Superior temporal gyrus (tissue), 1 donor: ENCODE results near the gene C1QTNF1.
A peak's percentile ranks its signal among the peaks of the same experiment; 100 is the strongest.
"Not testable (repeated sequence)": the region's sequence is repeated elsewhere in the genome, so short reads cannot be mapped to it uniquely, and the experiment has no call there.

Experiments used
- DNase-seq: peaks from one replicate; pipeline ENCODE4 v3.0.0-alpha.2; 2016; ENCODE audit errors: extremely low spot score

Gene C1QTNF1

DNA sequence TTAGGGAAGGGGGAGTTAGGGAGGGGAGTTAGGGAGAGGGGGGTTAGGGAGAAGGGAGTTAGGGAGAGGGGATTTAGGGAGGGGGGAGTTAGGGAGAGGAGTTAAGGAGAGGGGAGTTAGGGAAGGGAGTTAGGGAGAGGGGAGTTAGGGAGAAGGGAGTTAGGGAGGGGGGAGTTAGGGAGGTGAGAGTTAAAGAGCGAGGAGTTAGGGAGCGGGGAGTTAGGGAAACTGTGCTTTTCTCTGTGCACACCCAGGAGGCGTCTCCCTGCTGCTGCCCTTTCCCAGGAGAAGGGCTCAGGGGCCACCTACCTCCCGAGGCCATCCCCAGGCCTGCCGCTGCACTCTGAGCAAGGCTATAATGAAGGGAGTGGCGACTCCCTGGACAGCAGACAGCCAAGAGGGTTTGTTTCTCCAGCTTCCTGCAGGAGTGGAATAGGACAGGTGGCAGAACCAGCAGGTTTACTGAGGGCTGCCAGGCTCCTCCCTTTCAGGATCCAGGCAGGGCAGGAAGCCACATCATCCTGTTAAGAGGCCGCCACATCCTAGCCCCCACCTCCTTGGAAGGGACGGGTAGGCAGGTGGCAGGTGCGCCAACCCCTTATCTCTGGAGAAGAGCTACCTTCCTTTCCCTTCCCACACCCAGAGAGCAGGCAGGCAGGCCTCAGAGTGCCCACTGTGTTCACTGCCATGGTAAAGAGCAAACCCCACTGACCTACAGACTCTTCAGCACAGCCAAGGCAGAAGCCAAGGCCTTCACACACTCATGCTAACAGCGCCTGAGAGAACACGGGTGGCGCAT is 18.7 kb upstream of the C1QTNF1 start:
- no peak for DNase-seq

DNA sequence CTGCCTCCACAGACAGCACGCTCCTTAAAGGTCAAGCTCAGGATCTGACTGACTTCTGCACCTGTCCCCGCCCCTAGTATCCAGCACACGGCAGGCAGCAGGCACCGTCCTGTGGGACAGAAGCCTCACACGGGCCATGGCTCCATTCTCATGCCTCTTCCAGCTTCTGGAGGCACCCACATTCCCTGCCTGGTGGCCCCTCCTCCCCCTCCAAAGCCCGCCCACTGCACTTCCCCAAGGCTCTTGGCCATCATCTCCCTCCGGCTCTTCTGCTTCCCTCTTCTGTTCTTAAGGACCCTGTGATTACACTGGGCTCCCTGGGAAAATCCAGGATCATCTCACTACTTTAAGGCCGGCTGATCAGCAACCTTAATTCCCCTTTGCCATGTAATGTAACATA is 17.9 kb upstream of the C1QTNF1 start:
- no peak for DNase-seq

DNA sequence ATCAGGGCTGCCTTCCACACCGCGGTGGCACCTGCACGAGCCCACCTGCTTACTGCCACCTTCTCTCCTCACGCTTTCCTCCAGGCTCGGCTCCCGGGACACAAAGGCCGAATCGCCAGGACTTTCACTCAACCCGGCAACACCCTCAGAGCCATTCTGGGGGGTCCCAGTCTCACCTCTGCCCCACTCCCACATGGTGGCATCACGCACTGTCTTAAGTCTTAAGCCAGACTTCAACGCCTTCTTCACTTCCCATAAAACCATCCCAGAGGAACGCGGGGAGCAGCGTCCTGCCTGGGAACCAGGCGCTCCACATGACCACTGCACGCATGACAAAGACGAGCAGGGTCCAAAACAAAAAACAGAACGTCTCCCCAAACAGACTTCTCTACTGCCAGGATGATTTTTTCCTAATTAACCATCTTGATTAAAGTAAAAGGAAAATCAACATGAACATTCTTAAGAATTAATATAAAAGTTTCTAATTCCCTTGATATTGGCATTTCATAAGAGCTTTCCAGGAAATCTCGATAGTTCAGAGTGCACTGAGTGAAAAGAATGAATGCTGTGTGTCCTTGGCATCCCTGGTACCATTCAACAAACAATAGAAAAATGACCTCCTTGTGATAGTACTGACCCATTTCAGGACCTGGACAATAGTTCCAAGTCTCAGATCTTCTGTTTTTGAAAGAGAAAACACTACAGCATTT is 17.0 kb upstream of the C1QTNF1 start:
- DNase-seq, result peak; percentile 55

DNA sequence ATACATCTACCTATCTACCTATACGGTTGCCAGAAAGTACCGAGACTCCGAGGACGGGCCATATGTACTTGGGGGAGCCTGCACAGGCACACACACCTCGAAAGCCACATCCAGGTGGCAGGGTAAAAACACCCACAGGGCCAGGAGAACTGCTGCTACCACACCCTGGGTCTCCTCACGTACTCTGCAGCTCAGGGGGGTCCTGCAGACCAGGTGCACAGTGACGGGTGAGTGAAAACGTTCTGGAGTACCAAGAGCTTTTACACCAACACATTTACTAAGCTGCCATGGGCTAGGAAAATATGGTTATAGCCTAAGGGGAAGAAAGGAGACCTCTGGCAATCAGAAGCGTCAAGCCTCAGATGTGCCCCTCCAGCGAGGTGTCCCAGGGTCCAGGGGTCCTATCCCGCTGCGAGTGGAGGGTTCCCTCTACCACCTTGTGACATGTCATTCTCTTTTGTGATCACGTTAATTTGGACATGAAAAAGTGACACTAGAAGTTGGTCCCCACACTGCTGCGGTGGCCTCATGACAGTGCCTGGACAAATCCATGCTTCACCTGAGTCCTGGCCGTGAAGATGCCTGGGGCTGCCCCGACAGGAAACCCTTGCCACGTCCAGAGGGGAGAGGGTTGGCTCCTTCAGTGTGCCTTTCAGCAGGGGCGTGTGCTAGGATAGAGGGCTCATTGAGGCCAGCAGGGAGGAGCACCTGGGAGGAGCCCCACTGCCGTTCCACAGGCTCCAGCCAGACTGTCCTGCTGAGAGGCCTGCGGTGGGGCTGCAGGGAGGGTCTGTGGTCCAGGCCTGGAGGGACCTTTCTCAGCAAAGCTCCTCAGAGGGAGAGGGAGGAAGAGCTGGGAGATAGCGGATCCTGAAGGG is 16.2 kb upstream of the C1QTNF1 start:
- no peak for DNase-seq

DNA sequence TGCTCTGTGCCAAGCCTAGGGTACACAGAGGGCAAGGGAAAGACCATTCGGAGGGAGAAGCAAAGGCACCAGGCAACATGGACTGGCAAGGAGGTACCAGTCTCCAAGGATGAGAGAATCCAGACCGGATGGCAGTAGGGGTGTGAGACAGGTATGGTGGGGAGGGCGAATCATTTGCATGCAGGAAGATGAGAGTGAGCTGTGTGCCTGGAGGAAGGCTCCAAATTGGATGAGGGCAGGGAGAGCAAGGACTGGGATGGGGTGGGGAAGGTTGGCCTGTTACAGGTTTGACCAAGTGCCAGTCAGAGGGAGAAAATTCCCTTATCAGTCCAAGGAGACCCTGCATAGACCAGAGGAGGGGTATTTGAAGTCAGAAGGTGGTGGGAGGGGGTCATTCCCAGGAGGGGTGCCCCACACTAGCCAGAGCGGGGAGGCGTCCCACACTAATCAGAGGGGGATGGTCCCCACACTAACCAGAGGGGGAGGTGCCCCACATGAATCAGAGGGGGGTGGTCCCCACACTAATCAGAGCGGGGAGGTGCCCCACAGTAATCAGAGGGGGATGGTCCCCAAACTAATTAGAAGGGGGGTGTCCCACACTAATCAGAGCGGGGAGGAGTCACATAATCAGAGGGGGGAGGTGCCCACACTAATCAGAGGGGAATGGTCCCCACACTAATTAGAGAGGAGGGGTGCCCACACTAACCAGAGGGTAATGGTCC is 15.1 kb upstream of the C1QTNF1 start:
- no peak for DNase-seq

DNA sequence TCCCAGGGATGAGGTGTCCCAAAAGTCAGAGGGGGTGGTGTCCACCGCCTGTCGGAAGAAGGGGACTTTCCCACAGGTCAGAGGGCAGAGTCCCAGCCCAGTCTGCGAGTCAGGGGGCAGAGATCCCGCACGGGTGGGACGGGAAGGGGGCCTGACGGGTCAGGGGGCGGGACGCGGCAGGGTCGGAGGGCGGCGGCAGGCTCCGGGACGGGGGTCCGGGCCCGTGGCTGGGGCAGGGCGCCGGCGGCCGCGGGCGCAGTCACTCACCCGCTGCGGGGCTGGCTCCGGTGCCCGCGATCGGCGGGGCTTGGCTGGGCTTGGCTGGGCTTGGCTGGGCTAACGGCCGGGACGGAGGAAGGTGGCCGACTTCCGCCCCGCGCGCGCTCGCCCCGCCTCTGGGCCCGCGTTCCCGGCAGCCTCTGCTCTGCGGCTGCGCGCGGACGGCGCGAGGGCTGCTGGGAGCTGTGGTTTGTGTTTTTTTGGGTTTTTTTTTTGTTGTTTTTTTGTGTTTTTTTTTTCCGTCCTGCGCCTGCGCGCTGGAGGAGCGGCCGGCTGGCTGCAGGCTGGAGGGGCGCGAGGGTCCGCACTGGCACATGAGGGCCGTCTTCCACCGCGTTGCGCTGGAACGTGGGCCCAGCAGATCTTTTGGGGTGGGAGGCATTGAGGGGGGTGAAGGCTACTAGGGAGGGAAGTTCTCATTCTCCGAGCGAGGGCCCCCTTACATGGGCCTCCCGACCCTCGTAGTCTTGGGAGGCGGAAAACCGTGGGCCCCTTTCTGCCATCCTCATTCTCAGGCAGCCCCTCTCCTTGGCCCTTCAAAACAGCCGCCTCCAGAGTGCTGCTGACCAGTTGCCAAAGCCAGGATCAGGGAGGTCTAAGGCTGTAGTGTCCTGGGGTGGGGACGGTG is 14.3 kb upstream of the C1QTNF1 start, which contains the start of gene CANT1:
TSS of gene CANT1 (minus strand) at position 368 of the 907 bp plus-strand sequence. CDS start 12,142 bp downstream, outside the sequence.
- peak; percentile 89 for DNase-seq

DNA sequence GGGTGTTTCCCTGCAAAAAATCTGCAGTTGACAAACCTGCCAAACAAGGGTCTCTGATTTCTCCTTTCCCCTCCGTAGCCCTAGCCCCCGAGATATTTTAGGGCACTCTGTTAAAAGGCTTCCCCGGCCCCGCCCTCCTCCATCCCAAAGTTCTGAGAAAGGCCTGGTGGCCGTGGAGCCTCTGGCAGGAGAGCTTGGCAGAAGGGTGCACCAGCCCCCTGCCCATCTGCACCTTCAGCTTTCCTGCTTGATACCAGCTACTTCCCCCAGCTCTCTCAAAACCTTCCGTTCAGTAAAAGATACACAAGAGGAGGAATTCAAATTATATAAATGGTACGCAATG is 13.7 kb upstream of the C1QTNF1 start:
- DNase-seq, result no peak

DNA sequence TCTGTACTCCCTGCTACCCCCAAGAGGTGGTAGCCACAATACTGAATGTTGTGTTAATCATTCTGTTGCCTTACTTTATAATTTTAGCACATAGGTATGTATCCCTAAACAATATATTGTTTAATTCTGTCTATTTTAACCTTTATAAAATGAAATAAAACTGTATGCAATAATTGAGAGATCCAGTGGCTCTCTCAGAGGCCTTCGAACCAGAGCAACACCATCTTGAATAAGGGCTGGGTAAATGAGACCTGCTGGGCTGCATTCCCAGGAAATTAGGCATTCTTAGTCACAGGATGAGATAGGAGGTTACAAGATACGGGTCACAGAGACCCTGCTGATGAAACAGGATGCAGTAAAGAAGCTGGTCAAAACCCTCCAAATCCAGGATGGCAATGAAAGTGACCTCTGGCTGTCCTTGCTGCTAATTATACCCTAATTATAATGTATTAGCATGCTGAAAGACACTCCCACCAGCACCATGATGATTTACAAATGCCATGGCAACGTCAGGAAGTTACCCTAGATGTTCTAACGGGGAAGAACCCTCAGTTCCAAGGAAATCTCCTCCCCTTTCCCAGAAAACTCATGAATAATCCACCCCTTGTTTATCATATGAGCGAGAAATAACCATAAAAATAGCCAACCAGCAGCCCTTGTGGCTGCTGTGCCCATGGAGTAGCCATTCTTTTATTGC is 12.4 kb upstream of the C1QTNF1 start:
- no peak for DNase-seq

DNA sequence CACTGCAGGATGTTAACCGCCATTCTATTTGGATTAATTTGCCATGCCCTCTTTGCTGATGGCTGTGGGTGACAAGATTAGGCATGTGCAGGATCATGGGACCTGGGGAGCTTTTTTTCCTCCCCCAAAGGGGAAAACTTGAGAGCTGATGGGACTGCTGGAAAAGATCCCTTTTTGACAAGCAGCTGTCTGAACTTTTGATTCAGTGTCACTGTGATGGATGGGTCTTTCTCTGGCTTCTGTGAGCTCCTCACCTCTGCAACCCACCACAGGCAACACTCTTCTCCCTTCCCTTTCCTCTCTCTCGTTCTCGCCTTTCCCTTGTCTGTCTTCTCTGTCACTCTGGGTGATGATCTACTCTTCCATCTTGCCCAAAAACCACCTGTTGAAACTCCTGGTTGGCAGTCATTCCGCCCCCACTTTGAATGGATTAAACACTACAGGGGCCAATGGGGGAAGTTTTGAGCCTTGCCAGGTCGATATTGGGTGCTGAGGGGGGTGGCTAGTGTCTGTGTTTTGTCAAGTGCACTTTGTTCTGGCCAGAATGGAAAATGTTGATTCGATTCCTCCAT is 11.3 kb upstream of the C1QTNF1 start:
- DNase-seq, result no peak

DNA sequence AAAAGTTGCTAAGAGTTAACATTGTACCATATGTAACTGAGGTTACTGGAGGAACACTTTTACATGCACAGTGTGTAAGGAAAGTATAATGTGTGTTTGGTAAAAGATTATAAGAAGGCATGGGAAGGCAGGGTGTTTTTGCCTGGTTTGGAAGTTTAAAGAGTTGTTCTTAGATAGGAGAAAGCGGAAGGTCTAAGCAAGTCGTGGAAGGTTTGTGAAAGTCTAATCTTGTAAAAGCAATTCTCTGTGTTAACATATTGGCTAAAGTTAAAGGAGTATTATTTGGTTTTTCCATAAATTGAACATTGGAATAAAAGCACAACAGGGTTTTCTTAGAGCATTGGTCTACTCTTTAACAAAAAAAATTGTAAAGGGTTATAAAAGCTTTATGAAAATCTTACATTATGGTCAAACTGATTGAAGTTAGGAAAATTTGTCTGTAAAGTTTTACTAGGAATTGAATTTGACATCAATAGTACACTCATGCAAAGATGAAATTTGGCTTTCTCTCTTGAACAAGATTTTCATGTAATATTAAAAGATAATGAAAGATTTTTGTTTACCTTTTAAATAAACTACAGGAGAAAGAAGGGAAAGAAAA is 9.7 kb upstream of the C1QTNF1 start:
- no peak for DNase-seq

DNA sequence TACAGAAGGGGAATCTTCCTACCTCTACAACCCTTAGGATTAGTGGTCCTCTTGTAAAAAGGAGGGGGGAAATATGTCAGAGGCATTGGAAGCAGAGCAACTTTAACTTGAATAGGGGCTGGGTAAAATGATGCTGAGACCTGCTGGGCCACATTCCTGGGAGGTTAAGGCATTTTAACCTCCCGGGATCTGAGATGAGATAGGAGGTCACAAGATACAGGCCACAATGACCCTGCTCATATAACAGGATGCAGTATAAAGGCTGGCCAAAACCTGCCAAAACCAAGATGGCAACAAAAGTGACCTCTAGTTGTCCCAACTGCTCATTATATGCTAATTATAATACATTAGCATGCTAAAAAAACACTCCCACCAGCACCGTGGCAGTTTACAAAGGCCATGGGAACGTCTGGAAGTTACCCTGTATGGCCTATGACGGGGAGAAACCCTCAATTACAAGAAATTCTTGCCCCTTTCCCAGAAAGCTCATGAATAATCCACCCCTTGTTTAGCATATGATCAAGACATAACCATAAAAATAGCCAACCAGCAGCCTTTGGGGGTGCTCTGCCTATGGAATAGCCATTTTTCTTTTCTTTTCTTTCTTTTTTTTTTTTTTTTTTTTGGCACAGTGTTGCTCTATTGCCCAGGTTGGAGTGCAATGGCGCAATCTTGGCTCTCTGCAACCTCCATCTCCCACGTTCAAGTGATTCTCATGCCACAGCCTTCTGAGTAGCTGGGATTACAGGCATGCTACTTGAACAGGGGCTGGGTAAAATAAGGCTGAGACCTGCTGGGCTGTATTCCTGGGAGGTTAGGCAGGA is 6.2 kb upstream of the C1QTNF1 start:
- DNase-seq, result no peak

DNA sequence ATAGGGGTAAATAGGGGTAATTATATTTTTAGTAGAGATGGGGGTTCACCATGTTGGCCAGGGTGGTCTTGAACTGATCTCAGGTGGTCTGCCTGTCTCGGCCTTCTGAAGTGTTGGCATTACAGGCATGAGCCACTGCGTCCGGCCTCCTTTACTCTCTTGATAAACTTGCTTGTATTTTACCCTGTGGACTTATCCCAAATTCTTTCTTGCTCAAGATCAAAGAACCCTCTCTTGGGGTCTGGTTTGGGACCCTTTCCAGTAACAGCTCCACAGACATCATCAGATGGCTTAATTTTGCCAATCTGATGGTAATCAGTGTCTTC is 5.6 kb upstream of the C1QTNF1 start:
- DNase-seq, result no peak

DNA sequence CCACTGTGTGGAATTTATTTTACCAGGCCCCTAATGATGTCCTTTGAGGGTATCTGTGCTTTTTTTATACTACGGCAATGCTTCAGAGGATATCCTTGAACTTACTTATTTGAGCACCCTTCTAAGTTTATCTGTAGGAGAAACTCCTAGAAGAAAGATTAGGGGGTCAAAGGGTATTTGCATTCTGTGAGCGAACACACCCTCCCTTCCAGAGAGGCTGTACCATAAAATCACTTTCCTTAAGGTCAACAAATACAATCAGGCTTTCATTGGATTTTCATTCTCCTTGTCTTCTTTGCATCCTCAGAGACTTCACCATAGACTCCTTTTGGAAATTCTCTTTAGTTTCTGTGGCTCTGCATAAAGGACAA is 4.7 kb upstream of the C1QTNF1 start:
- no peak for DNase-seq

DNA sequence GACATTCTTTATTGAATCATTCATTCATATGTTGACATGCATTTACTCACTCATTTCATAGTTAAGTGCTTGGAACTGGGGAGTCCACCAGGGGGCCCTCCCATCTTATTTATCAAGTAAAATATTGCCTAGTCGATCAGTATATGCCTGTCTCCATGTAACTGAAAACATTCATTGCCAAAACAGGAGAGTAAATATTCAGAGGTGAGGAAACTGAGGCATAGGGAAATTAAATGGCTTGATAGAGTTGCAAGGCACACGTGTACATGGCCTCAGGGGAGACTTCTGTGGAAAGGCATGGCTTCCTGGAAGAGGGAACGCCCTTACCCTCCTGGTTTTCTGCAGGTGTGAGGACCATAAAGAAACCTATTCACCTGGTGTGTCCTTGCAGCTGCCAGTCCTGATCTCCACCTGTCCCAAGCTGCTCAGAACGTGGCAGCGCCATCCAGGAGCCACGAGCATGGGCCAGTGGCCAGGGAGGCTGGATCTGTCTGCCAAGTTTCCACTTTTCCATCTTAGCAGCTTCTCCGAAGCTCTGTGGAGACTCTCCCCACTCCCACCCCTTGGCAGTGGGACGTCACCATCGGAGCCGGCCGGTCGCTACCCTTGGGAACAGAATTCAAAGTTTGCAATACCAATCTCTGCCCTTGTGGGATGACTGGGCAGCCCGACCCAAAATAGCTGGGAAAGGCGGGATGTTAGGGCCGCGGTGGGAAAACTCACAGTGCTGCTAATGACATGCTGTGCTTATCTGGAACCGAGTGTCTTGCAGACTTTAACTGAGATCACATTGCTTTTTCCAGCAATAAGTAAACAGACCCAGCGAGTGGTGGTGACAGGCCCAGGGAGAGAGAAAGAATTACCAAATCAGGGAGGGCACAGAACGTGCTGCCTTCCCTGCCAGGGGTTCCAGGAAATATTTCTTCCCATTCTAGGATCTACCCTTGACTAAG is 4.1 kb upstream of the C1QTNF1 start:
- DNase-seq, result peak; percentile 57

DNA sequence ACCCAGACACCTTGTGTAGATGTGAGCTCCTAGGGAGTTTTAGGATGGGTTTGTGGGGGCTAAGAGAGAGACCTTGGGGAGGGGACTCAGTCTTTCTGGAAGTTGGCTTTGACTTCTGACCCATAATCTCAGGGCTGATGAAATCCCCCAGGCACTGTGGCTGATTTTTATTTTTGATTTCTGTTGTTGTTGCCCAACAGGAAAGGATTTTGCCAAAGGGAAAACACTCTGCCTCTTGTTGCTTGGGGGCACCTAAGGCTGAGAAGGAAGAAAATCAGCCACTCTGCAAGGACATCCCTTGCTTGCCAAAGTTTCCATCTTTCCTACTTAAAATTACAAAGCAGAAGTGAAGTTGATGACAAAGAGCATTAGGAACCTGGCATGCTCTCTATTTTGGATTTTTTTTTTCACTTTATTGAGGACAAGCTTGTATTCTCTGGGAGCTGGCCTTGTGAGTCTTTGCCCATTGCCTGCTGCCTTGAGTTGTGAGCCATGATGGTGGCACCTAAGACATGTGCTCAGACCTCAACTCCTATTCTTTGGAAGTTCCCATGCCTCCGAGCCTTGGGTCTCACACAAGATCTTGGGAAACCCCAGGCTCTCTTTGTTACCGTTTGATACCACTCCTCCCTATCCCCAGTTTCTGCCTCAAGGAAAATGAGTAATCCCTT is 3.2 kb upstream of the C1QTNF1 start:
- no peak for DNase-seq

DNA sequence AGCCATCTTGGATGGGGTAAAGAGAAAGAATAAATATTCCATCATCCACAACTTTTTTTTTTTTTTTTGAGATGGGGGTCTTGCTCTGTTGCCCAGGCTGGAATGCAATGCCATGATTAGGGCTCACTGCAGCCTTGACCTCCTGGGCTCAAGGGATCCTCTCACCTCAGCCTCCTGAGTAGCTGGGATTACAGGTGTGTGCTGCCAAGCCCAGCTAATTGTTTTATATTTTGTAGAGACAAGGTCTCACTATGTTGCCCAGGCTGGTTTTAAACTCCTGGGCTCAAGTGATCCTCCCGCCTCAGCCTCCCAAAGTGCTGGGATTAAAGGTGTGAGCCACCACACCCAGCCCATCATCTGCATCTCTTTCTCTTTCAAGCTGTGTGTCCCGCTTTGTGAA is 2.0 kb upstream of the C1QTNF1 start:
- not testable (repeated sequence) for DNase-seq

DNA sequence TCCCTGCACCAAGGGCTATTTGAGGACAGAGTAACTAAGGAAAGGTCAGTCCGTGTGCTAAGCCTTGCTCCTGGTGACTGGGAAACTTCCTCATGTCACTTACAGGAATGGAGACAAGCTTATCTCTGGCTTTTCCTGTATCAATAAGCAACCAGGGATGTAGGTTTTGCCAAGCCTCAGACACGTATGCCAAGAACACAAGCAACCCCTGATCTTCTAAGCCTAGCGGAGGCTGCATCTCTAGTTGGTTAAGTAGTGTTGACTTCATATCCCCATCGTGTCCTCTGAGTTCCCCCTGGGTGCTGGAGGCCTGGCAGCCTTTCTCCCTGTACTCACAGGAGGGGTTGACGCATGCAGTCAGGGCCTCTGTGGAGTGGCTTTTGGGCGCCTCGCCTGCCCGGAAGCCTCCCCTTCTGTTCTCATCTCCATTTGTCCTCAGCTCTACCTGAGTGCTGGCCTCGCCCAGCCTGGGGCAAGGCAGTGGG is 1.4 kb upstream of the C1QTNF1 start:
- no peak for DNase-seq
